AG09309 (cell line): ENCODE results near the gene PRKG1.

Experiments
- DNase-seq: peaks from one replicate; pipeline ENCODE4 v3.0.0-alpha.2; 2010; ENCODE audit warnings: low read depth
- H3K4me3 ChIP-seq: 2 replicates; pipeline ENCODE4 v1.5.1; 2011; ENCODE audit warnings: mild to moderate bottlenecking, low read depth, low read length, moderate library complexity; ENCODE audit not compliant: control insufficient read depth
- TF ChIP-seq, protein P1 (sequence below): IDR thresholded peaks from 2 replicates; pipeline ENCODE4 v1.5.1; 2011; ENCODE audit warnings: mild to moderate bottlenecking, low read depth, low read length, inconsistent platforms; ENCODE audit not compliant: insufficient read depth, control insufficient read depth; ENCODE audit errors: missing control alignments

Gene PRKG1

DNA sequence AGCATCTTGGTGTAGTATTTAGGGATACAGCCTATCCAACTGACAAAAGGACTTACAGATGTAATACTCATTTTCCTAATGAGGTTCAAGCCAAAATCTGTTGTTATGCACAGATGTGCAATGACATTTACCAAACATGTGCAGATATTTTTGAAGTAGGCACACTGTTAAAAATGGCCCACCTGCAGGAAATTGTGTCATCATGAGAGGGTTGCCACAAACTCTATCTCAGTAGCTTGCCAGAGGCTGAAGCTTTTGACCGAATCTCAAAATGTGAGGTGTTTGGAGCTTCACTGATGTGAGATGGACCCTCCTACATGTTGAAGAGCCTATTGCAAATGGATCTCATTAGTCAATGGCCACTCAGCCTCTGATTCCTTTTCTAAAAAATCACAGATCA is 714.8 kb downstream of the PRKG1 start:
- DNase-seq, result no peak
- TF ChIP-seq, protein P1, sequence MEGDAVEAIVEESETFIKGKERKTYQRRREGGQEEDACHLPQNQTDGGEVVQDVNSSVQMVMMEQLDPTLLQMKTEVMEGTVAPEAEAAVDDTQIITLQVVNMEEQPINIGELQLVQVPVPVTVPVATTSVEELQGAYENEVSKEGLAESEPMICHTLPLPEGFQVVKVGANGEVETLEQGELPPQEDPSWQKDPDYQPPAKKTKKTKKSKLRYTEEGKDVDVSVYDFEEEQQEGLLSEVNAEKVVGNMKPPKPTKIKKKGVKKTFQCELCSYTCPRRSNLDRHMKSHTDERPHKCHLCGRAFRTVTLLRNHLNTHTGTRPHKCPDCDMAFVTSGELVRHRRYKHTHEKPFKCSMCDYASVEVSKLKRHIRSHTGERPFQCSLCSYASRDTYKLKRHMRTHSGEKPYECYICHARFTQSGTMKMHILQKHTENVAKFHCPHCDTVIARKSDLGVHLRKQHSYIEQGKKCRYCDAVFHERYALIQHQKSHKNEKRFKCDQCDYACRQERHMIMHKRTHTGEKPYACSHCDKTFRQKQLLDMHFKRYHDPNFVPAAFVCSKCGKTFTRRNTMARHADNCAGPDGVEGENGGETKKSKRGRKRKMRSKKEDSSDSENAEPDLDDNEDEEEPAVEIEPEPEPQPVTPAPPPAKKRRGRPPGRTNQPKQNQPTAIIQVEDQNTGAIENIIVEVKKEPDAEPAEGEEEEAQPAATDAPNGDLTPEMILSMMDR, result no peak

DNA sequence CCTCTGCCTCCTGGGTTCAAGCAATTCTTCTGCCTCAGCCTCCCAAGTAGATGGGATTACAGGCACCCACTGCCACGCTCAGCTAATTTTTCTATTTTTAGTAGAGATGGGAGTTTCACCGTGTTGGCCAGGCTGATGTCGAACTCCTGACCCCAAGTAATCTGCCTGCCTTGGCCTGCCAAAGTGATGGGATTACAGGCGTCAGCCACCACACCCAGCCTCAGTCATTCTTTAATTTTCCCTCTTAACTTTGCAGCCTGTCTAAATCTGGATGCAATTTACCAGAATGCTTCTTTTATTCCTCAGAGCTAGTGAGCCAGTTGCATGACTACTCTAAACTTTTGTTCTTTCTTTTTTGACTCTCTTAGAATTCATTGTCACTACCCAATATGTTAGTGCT is 715.6 kb downstream of the PRKG1 start:
- H3K4me3 ChIP-seq, result no peak overlapping the region
- TF ChIP-seq, protein P1, result no peak
- DNase-seq, result no peak

More for the DNA sequence above, 714.8 kb downstream of the PRKG1 start:
- H3K4me3 ChIP-seq, result no peak overlapping the region

DNA sequence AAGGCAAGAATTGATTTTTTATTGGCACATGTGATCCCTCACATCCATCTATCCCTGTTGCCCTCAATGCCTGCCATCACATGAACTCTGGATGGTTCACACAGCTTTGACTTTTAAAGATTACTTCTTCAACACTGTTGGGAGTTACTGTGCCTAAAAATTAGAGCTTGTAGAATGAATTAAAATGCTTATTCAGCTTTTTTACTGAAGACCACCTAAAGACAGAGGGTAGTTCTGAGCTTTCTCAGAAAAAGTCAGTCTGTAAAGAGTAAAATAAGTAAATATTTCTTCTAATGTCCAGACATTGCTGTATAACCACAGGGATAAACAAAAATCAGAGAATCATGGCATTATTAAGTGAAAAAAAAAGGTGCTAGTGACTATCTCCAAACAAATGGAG is 718.4 kb downstream of the PRKG1 start:
- no peak overlapping the region for H3K4me3 ChIP-seq
- TF ChIP-seq, protein P1, result no peak
- DNase-seq, result no peak

DNA sequence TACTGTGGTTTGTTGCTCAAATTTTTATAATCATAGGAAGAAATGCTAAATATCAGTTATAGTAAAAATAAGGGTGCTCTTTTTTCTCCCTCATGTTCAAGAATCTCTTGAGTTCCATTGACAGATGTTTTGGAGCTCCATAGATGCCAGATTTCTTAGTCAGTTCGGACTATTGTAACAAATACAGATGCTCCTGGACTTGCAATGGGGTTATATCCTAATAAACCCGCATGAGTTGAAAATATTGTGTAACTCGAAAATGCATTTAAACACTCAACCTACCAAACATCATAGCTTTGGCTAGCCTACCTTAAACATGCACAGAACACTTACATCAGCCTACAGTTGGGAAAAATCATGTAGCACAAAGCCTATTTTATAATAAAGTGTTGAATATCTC is 725.8 kb downstream of the PRKG1 start:
- TF ChIP-seq, protein P1, result no peak
- DNase-seq, result no peak
- H3K4me3 ChIP-seq, result no peak overlapping the region

DNA sequence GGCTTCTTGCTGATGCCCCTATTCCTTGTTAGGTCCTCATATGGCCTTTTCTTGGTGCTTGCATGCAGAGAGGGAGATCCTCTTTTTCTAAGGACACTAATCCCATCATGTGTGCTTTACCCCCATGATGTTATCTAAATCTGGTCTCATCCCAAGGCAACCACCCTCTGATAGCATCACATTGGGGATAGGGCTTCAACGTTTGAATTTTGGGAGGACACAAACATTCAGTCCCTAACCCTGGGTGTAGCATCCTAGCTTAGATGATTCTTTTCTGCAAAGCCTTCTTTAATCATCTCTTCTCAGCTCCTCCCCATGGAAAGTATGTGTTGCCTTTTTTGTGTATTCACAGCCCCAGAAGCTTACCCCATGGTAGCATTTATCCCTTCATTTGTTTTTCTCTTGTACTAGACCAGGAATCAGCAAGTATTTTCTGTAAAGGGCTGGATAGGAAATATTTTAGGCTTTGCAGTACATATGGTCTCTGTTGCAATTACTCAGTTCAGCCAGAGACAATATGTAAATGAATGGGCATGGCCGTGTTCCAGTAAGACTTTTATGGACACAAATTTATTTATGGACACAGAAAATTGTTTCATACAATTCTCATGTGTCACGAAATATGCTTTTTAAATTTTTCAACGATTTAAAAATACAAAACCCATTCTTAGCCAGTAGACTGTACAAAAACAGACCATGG is 726.6 kb downstream of the PRKG1 start:
- TF ChIP-seq, protein P1, result no peak
- no peak for DNase-seq
- H3K4me3 ChIP-seq, result no peak overlapping the region

DNA sequence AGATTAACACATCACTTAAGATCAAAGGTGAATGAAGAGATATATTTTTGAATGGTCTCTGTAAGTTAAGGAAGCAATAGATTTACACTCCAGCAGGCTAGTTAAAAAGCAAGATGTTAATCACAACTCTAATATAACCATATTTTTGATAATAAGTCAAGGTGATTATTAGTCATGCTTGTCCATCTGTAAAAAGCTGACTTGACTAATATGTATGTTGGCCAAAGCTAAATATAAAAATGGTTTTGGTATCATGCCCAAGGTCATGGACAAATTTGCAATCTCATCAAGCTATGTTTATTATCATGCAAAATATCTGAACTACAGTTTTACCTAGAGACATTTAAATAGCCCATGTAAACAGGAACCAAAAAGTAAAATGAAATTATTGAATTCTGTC is 727.7 kb downstream of the PRKG1 start:
- no peak for DNase-seq
- TF ChIP-seq, protein P1, result no peak
- no peak overlapping the region for H3K4me3 ChIP-seq
